Measurements from ENCODE around the gene ROBO4. TPM values are rescaled to one million over a fixed set of nuclear protein-coding genes. Genes with fewer than 3 reads are reported as not detected.
A peak's percentile ranks its signal among the peaks of the same experiment; 100 is the strongest.

Gene ROBO4
- total and polyA plus RNA-seq, 2 experiments from 2014 or later = not detected

GRCh38 chr11:124841201-124841600 is 56.5 kb downstream of the ROBO4 start (continued):
- no peak for TF ChIP-seq ZNF462 (CRISPR knock-in tag; IDR thresholded peaks at IDR 0.05)
- no peak for TF ChIP-seq CREB1 (CRISPR knock-in tag; IDR thresholded peaks at IDR 0.05; ENCODE audit: low read depth)

GRCh38 chr11:124840666-124841065 is 57.0 kb downstream of the ROBO4 start:
- no peak overlapping the region for H2AFZ ChIP-seq
- peaks cover 38% of the 10 kb centered on the region for H4K20me1 ChIP-seq (replicated peaks; ENCODE audit: insufficient read depth)
- no peak overlapping the region for H3K27ac ChIP-seq (ENCODE audit: low read depth)
- H3F3A ChIP-seq (replicated peaks; ENCODE audit: low read depth) = peaks cover 28% of the 10 kb centered on the region; the same call in 1 of the 2 replicates
- no peaks in the 10 kb centered on the region for H3K36me3 ChIP-seq (ENCODE audit: insufficient read depth)
- H3K4me2 ChIP-seq = no peak overlapping the region; the same call in 1 of the 2 replicates
- TF ChIP-seq REST (IDR thresholded peaks at IDR 0.05; ENCODE audit: unreplicated experiment) (no peak), EZH2 (IDR thresholded peaks at IDR 0.05; ENCODE audit: low read depth, unreplicated experiment) (peak; percentile 65)
- no peak overlapping the region for H3K27ac Mint-ChIP-seq
- peaks cover 20% of the 10 kb centered on the region for H3K4me1 ChIP-seq (ENCODE audit: insufficient read depth)
- no peaks in the 10 kb centered on the region for H3K79me2 ChIP-seq (replicated peaks; ENCODE audit: insufficient read depth)
- H3K9me2 ChIP-seq (ENCODE audit: insufficient read depth) = no peaks in the 10 kb centered on the region
- peaks cover 95% of the 10 kb centered on the region for H3K27me3 ChIP-seq (ENCODE audit: insufficient read depth)
- peaks cover 29% of the 10 kb centered on the region for H3K4me1 Mint-ChIP-seq
- peaks cover 23% of the 10 kb centered on the region for H3K27me3 Mint-ChIP-seq (ENCODE audit: insufficient read depth, low read depth, poor library complexity)
- no peak for DNase-seq (ENCODE audit: low spot score)
- no peak overlapping the region; the same call in 2 of the 3 replicates for H3K4me3 Mint-ChIP-seq
- peaks cover 4% of the 10 kb centered on the region; the same call in 2 of the 3 replicates for H3K9me3 Mint-ChIP-seq
- no peaks in the 10 kb centered on the region for H3K36me3 Mint-ChIP-seq (ENCODE audit: low read depth)
- H3K4me3 ChIP-seq = no peak overlapping the region; the same call in 1 of the 2 replicates
- no peak for ATAC-seq
